Kidney tubule cell (primary cell): ENCODE results near the gene TIMMDC1.
"Not testable (repeated sequence)": the region's sequence is repeated elsewhere in the genome, so short reads cannot be mapped to it uniquely, and the experiment has no call there.

Experiments
- DNase-seq: peaks from one replicate; pipeline ENCODE4 v3.0.0-alpha.2; 2018; ENCODE audit warnings: low spot score

TIMMDC1 gene

DNA sequence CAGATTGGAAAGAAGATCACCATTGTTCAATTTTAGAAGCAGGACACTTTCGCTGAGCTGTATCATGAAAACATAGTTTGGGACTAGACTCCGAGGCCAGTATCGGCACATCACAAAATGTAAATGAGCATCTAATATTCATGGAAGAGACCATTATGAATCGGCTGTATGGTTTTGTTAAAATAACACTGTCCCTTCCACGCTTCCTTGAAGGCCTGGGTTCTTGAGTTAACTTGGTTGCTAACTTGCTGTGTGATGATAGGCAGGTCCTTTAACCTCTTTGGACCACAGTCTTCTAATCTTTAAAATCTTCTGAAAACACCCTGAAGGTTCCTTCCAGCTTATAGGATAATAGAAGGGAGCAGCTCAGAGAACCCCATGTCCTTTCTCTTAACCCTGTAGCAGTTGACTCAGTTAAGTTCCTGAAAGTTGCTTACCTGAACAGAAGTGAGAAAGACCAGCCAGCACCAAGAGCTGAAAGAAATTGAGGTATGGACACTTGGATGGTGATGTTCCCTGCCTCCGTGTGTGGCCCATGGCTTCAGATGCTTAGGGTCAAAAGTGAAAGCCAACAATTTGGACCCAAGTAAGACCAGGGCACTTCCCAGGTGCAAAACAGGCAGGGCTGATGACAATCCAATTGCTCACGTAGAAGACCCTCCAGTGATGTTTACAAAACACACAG lies 59.0 kb downstream of the TIMMDC1 start:
- DNase-seq, result no peak

DNA sequence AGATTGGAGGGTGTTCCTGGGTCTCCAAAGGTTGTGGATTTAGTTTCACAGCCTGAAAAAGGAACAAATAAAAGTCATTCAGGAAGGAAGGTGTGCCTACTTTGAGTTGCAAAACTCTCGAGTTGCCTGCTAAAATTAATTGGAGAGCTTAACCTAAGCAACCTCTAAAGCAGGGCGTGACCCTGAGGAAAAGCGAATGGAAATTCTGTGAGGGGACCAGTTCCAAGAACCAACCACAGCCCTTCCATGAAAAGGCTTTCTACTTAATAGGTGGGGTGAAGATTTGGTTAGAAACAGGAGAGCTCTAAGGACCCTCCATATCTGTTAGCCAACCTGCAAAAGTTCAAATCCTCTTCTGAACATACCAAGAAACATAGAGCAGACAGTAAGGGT lies 59.5 kb downstream of the TIMMDC1 start:
- no peak for DNase-seq

- no peak for DNase-seq
Measured at GRCh38 chr3:119558626-119559317, 60.4 kb downstream of the TIMMDC1 start.

- peak; percentile 55 for DNase-seq
Measured at GRCh38 chr3:119559441-119559963, 61.2 kb downstream of the TIMMDC1 start, which contains the start of gene CD80. Gene CD80, minus strand, starts transcription at chr3:119559614. Its CDS starts 1,886 bp downstream, at chr3:119557728.

GRCh38 chr3:119560160-119560559 lies 61.8 kb downstream of the TIMMDC1 start:
- DNase-seq, result no peak

DNA sequence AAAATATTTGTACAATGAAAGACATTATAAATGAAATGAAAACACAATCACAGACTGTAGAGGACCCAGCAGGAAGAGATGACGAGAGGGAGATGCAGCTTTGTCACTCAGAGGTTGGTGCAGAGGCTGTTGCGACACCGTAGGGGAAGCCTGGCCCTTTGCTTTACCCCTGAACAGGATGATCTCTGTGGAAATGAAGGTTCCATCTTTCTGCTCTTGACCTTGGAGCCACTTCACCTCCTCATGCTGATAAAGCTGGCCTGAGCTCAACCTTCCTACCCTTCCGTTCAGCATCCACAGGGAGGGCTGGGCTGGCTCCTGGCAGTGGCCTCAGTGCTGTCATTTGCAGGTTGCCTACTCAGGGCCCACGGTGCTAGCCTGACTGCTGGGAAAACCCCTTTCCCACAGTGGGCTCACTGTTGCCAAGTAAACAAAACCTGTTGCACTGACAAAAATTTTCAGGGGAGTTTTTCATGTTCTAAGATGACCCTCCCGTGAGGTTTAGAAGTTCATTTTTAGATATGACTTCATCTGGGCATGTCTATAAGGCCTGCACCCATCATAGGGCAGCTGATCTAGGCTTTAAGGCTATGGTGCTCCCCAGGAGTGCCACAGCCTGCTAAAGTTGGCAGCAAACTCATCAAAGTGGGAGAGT lies 64.1 kb downstream of the TIMMDC1 start:
- DNase-seq, result peak; percentile 30

GRCh38 chr3:119563334-119563733 lies 65.0 kb downstream of the TIMMDC1 start:
- DNase-seq, result not testable (repeated sequence)

- no peak for DNase-seq
Measured at GRCh38 chr3:119569156-119569555, 70.8 kb downstream of the TIMMDC1 start.

- DNase-seq, result no peak
Measured at GRCh38 chr3:119570229-119570628, 71.9 kb downstream of the TIMMDC1 start.

GRCh38 chr3:119571230-119571629 lies 72.9 kb downstream of the TIMMDC1 start:
- no peak for DNase-seq

- DNase-seq, result no peak
Measured at GRCh38 chr3:119571688-119572087, 73.3 kb downstream of the TIMMDC1 start.
